ENCODE measurements around the gene TXNRD3. TPM values are rescaled to one million over a fixed set of nuclear protein-coding genes. Genes with fewer than 3 reads are reported as not detected.

The TXNRD3 gene
- total RNA-seq, 2 donors from 2014 or later = 10.6 to 13.5 TPM

DNA sequence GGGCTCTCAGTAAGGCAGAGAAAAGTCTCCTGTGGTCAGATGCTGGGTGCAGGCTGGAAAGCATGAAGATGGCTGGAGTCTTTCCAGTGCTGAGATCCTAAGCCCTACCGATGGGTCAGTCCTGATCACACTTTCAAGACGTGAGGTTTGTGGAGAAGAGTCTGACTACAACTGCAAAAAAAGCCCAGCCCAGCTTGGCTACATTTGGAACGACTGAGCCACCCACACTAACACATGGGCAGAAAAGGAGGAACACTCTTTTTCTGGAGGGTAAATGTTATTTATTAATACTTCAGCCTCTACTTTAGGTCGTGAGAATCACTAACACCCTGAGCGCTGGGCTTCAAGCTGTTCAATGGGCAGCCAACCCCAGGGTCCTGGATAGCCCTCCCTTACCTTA lies 74.2 kb downstream of the TXNRD3 start:
- H3K4me3 ChIP-seq = no peak overlapping the region
- DNase-seq (no peak), ATAC-seq (no peak)
- TF ChIP-seq POLR2A (IDR thresholded peaks at IDR 0.05) = no peak
- TF ChIP-seq, protein P1, sequence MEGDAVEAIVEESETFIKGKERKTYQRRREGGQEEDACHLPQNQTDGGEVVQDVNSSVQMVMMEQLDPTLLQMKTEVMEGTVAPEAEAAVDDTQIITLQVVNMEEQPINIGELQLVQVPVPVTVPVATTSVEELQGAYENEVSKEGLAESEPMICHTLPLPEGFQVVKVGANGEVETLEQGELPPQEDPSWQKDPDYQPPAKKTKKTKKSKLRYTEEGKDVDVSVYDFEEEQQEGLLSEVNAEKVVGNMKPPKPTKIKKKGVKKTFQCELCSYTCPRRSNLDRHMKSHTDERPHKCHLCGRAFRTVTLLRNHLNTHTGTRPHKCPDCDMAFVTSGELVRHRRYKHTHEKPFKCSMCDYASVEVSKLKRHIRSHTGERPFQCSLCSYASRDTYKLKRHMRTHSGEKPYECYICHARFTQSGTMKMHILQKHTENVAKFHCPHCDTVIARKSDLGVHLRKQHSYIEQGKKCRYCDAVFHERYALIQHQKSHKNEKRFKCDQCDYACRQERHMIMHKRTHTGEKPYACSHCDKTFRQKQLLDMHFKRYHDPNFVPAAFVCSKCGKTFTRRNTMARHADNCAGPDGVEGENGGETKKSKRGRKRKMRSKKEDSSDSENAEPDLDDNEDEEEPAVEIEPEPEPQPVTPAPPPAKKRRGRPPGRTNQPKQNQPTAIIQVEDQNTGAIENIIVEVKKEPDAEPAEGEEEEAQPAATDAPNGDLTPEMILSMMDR (IDR thresholded peaks at IDR 0.05) = no peak
- H3K36me3 ChIP-seq (replicated peaks in 1 of 2; ENCODE audit: insufficient read depth in 1 of 2, low read depth in 2 of 2) = no peaks in the 10 kb centered on the region
- WGBS, 2 donors = 66 to 78% methylated on average over 5 of the region's 5 CpGs
- intact Hi-C loops (cut with DNase I) = no loop called here
- no peaks in the 10 kb centered on the region for H3K4me1 ChIP-seq
- H3K9me3 ChIP-seq = no peaks in the 10 kb centered on the region
- no peaks in the 10 kb centered on the region for H3K27me3 ChIP-seq
- no peak overlapping the region for H3K27ac ChIP-seq

DNA sequence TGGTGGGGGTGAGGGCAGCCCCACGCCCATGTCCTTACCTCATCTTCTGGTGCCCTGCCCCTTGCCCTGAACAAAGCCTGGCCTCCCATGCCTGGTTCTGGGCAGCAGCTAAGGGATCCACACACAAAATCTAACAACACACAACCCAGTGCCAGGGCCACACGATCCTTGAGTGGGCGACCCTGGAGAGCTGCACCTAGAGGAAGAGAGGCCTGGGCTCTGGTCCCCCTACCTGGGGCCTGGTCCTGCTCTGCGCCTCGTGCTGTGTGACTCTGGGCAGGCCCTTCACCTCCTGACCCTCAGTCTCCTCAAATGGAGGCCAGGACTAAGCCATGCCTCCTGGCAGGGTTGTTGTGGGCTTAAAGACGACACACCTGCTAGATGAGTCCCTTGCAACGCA lies 76.2 kb downstream of the TXNRD3 start:
- TF ChIP-seq POLR2A (IDR thresholded peaks at IDR 0.05) = no peak
- TF ChIP-seq, protein P1 (IDR thresholded peaks at IDR 0.05) = no peak
- H3K9me3 ChIP-seq = no peaks in the 10 kb centered on the region
- H3K27me3 ChIP-seq = no peaks in the 10 kb centered on the region
- H3K27ac ChIP-seq = no peak overlapping the region
- DNase-seq (no peak), ATAC-seq (no peak)
- H3K36me3 ChIP-seq (replicated peaks in 1 of 2; ENCODE audit: insufficient read depth in 1 of 2, low read depth in 2 of 2) = no peaks in the 10 kb centered on the region
- WGBS, 2 donors = 93 to 97% methylated on average over 5 to 7 of the region's 7 CpGs
- no peak overlapping the region for H3K4me3 ChIP-seq
- no peaks in the 10 kb centered on the region for H3K4me1 ChIP-seq
- intact Hi-C loops (cut with DNase I) = no loop called here

DNA sequence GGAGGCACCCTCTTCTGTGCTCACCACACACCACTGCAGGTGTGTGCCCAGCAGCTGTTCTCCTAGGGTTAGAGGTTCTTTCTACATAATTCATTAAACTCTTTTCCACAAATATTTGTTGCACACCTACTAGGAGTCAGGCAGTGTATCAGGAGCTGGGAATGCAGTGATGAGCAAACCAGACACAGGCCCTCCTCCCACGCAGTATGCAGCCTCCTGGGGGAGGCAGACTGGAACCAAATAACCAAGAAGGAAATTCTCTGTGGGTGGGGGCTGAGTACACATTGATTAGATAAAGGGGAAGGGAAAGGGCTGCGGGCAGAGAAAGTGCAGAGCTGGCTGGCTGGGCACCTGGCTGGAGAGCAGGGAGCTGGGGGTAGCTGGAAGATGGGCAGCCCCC lies 77.7 kb downstream of the TXNRD3 start:
- WGBS, 2 donors = 77 to 79% methylated on average over 2 of the region's 2 CpGs

DNA sequence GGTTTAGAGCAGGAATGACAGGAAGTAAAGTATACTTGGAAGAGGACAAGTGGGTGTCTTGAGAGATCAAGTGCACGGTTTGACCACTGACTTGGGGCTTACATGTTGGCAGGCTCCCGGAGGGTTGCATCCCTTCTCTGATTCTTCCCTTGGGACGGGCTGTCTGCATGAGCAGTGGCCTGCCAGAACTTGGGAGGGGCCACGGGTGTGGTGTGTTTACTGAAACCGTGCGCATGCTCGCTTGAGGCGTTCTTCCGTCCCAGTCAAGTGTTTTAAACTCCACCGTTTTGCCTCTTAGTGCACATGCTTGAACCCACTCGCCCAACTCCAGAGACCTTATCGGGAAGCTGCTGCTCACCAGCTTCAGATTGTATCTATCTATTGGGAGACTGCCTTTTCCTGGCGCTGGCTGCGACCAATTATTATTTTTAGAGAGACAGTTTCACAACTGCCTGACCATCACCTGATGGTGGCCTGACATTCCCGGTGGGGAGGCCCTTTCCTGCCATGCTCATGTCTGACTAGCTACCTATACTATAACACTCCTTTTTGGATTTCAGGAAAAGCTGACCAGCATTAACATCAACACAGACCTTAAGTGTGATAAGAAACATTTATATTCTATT lies 81.3 kb downstream of the TXNRD3 start:
- H3K4me1 ChIP-seq = no peaks in the 10 kb centered on the region
- TF ChIP-seq, protein P1 (IDR thresholded peaks at IDR 0.05) = no peak
- no peak for TF ChIP-seq POLR2A (IDR thresholded peaks at IDR 0.05)
- no peaks in the 10 kb centered on the region for H3K9me3 ChIP-seq
- H3K27me3 ChIP-seq = no peaks in the 10 kb centered on the region
- no peak overlapping the region for H3K4me3 ChIP-seq
- H3K36me3 ChIP-seq (replicated peaks in 1 of 2; ENCODE audit: insufficient read depth in 1 of 2, low read depth in 2 of 2) = no peaks in the 10 kb centered on the region
- 80 to 86% methylated on average over 15 of the region's 15 CpGs for WGBS, 2 donors
- H3K27ac ChIP-seq = no peak overlapping the region
- DNase-seq (no peak), ATAC-seq (no peak)
- intact Hi-C loops (cut with DNase I) = no loop called here

More for the DNA sequence above, 77.7 kb downstream of the TXNRD3 start:
- ATAC-seq (no peak), DNase-seq (no peak)
- Histone ChIP-seq H3K27me3 (no peaks in the 10 kb centered on the region), H3K27ac (no peak overlapping the region), H3K4me3 (no peak overlapping the region), H3K36me3 (replicated peaks in 1 of 2; ENCODE audit: insufficient read depth in 1 of 2, low read depth in 2 of 2) (no peaks in the 10 kb centered on the region), H3K4me1 (no peaks in the 10 kb centered on the region), H3K9me3 (no peaks in the 10 kb centered on the region)
- TF ChIP-seq, protein P1 (IDR thresholded peaks at IDR 0.05) = no peak
- TF ChIP-seq POLR2A (IDR thresholded peaks at IDR 0.05) = no peak
- intact Hi-C loops (cut with DNase I) = no loop called here

DNA sequence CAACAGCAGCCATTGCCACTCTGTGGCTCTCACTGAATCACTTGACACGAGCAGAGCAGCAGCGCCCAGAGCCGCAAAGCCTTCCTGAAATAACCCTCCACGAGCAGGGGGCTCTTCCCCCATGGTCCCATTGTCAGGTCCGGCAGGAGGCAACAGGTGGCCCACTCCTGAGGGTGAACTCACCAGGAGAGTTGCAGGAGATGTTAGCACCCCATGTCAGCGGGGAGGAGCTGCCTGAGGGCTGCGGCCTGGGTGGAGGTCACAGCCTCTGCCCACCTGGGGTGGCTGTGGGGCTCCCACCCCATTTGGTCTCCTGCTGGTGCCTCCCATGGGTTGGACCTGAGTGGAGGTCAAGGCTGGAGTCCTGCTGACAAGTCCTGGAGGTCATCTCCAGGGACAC lies 83.8 kb downstream of the TXNRD3 start:
- ATAC-seq (no peak), DNase-seq (no peak)
- Histone ChIP-seq H3K4me3 (no peak overlapping the region), H3K27ac (no peak overlapping the region), H3K27me3 (no peaks in the 10 kb centered on the region), H3K36me3 (replicated peaks in 1 of 2; ENCODE audit: insufficient read depth in 1 of 2, low read depth in 2 of 2) (no peaks in the 10 kb centered on the region), H3K9me3 (no peaks in the 10 kb centered on the region), H3K4me1 (no peaks in the 10 kb centered on the region)
- intact Hi-C loops (cut with DNase I) = no loop called here
- WGBS, 2 donors = 90 to 91% methylated on average over 6 to 7 of the region's 7 CpGs
- TF ChIP-seq, protein P1 (IDR thresholded peaks at IDR 0.05) = no peak
- no peak for TF ChIP-seq POLR2A (IDR thresholded peaks at IDR 0.05)
